ENCODE measurements around the gene ADARB2. TPM values are rescaled to one million over a fixed set of nuclear protein-coding genes. Genes with fewer than 3 reads are reported as not detected.

Gene ADARB2
- total and polyA plus RNA-seq, 5 donors from 2014 or later, result 0.27 to 2.9 (median 0.69) TPM; not detected in 1

DNA sequence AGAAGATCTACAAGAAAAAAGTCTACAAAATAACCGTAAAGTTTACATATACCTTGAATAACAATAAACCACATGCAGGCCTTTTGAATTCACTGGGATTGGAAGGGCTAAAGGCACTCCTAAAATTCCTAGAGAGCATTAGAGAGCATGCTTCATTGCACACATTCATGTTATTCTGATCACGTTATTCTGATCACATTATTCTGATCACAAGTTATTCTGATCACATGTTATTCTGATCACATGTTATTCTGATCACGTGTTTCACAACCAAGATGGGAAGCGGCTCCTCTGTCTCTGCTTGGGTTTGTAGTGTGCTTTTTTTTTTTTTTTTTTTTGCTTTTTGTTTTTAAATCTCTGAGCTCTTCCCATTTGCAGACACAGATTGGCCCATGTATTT lies 20.5 kb downstream of the ADARB2 start:
- Mint-ChIP-seq H3K27ac (no peak overlapping the region), H3K4me3 (no peak overlapping the region)
- no peak for DNase-seq

DNA sequence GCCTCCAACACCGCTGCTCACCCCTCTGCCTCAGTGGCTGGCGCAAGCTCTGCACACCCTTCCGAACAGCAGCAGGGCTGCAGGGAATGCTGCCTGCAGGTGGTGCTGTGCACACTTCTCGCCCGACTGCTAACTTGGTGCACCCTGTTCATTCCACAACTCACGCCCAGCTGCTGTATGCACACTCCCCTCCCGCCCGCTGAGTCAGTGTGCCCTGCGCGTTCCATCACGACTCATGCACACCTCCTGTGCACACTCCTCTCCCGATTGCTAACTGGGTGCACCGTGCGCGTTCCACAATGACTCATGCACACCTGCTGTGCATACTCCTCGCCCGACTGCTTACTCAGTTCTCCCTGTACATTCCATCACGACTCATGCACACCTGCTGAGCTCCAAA lies 21.5 kb downstream of the ADARB2 start:
- Mint-ChIP-seq H3K4me1 (no peaks in the 10 kb centered on the region), H3K36me3 (no peaks in the 10 kb centered on the region), H3K4me3 (no peak overlapping the region), H3K27ac (no peak overlapping the region), H3K27me3 (peaks cover 14% of the 10 kb centered on the region), H3K9me3 (peaks cover 0 to 6% (median 2%) of the 10 kb centered on the region in 7 donors)
- DNase-seq, result peak in 1 of 3 donors; percentile 1
- peak in 1 of 2 donors; percentile 20 for ATAC-seq (ENCODE audit: low read depth in 2 of 2)
- Histone ChIP-seq H3K36me3 (ENCODE audit: control insufficient read depth, insufficient read depth, low read length) (no peaks in the 10 kb centered on the region), H3K4me3 (ENCODE audit: low read depth, low read length) (no peak overlapping the region), H3K27ac (ENCODE audit: insufficient read depth, low read length, poor library complexity, severe bottlenecking) (no peak overlapping the region), H3K9me3 (ENCODE audit: control insufficient read depth in 2 of 2, low read length in 2 of 2) (no peaks in the 10 kb centered on the region), H3K4me1 (ENCODE audit: control insufficient read depth, insufficient read depth, low read length, poor library complexity, severe bottlenecking) (no peaks in the 10 kb centered on the region), H3K27me3 (ENCODE audit: control insufficient read depth, insufficient read depth, low read length) (no peaks in the 10 kb centered on the region)

More for the DNA sequence above, 20.5 kb downstream of the ADARB2 start:
- ATAC-seq (ENCODE audit: low read depth in 2 of 2), result no peak
- Histone ChIP-seq H3K4me3 (ENCODE audit: low read depth, low read length) (no peak overlapping the region), H3K27me3 (ENCODE audit: control insufficient read depth, insufficient read depth, low read length) (no peaks in the 10 kb centered on the region), H3K9me3 (ENCODE audit: control insufficient read depth in 2 of 2, low read length in 2 of 2) (no peaks in the 10 kb centered on the region), H3K4me1 (ENCODE audit: control insufficient read depth, insufficient read depth, low read length, poor library complexity, severe bottlenecking) (no peaks in the 10 kb centered on the region), H3K36me3 (ENCODE audit: control insufficient read depth, insufficient read depth, low read length) (no peaks in the 10 kb centered on the region), H3K27ac (ENCODE audit: insufficient read depth, low read length, poor library complexity, severe bottlenecking) (no peak overlapping the region)
- H3K4me1 Mint-ChIP-seq, result no peaks in the 10 kb centered on the region
- no peaks in the 10 kb centered on the region for H3K36me3 Mint-ChIP-seq
- H3K9me3 Mint-ChIP-seq, result peaks cover 0 to 6% (median 2%) of the 10 kb centered on the region in 7 donors
- H3K27me3 Mint-ChIP-seq, result peaks cover 14% of the 10 kb centered on the region

DNA sequence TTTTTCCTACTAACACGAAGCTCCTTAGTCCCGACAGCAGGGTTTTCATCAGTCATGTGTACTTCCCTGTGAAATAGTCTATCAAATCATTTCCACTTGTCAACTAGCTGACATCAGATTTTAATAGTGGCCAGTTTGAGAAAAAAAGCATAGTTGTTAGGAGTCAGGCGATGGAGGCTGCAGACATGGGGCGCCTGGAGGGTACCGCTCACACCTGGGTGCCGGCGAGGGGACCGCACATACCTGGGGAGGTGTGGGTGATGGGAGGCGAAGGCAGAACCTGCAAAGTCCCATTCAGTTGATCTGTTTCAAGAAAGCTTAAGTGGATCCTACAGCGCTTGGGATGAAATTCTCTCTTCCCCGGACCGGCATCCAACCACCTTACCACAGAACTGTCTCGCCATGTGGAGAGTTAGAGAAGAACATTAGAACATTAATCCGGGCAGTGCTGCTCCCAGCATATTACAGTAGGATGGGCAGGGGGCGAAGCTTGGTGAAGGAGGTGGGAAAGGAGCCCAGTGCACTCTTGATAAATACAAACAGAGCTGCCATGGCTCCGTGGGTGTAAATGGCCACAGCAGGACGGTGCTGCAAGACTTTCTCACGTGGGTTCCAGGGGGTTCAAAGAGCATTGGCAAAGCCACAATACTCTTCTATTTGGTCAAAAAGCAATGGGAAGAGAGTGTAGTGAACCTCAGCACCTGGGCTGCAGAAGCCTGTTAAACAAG lies 24.2 kb downstream of the ADARB2 start:
- DNase-seq (no peak), ATAC-seq (ENCODE audit: low read depth in 2 of 2) (no peak)
- H3K9me3 ChIP-seq (ENCODE audit: control insufficient read depth in 2 of 2, low read length in 2 of 2), result no peaks in the 10 kb centered on the region
- H3K4me1 ChIP-seq (ENCODE audit: control insufficient read depth, insufficient read depth, low read length, poor library complexity, severe bottlenecking), result no peaks in the 10 kb centered on the region
- H3K4me3 ChIP-seq (ENCODE audit: low read depth, low read length), result no peak overlapping the region
- Mint-ChIP-seq H3K27me3 (peaks cover 8% of the 10 kb centered on the region), H3K27ac (no peak overlapping the region), H3K36me3 (no peaks in the 10 kb centered on the region), H3K4me3 (no peak overlapping the region), H3K4me1 (no peaks in the 10 kb centered on the region), H3K9me3 (peaks cover 0 to 7% (median 2%) of the 10 kb centered on the region in 7 donors)
- no peak overlapping the region for H3K27ac ChIP-seq (ENCODE audit: insufficient read depth, low read length, poor library complexity, severe bottlenecking)
- H3K27me3 ChIP-seq (ENCODE audit: control insufficient read depth, insufficient read depth, low read length), result peaks cover 3% of the 10 kb centered on the region
- H3K36me3 ChIP-seq (ENCODE audit: control insufficient read depth, insufficient read depth, low read length), result no peaks in the 10 kb centered on the region

DNA sequence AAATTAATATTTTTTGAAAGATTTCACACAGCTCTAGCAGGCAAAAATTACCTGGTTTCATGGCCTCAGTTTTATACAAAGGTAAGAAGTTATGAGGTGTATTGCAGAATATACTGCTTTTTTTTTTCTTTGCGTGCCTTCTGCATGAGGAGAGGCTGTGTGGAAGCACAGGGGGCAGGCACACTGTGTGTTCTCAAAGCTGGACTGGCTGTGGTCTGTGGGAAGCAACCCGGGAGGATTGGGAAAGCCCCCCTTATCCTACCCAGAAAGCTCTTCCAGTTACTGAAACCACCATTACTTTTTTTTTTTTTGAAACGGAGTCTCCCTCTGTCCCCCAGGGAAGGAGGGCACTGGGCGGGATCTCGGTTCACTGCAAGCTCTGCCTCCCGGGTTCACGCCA lies 25.0 kb downstream of the ADARB2 start:
- no peak for ATAC-seq (ENCODE audit: low read depth in 2 of 2)

DNA sequence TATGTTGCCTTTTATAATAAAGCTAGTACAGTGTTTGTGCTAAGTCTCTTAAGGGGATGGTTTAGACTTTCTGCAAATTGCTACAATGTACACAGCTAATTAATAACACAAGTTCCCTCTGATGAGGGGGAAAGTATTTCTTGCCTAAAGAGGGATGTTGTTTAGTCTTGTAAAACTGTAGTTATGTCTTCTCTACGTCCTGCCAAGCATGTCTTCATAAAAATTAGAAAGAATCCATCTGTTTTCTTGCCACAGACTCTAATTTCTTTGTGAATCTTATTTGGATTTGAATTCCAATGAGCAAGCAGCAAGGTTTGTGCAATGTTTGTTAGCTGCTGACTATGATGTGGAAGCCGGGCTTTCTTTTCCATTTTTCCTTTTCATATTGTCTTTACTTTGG lies 28.2 kb downstream of the ADARB2 start:
- Mint-ChIP-seq H3K4me1 (peaks cover 0 to 19% (median 3%) of the 10 kb centered on the region in 4 donors), H3K27me3 (no peaks in the 10 kb centered on the region), H3K27ac (no peak overlapping the region), H3K36me3 (no peaks in the 10 kb centered on the region), H3K4me3 (no peak overlapping the region), H3K9me3 (peaks cover 0 to 22% (median 5%) of the 10 kb centered on the region in 7 donors)
- Histone ChIP-seq H3K27ac (ENCODE audit: insufficient read depth, low read length, poor library complexity, severe bottlenecking) (no peak overlapping the region), H3K36me3 (ENCODE audit: control insufficient read depth, insufficient read depth, low read length) (no peaks in the 10 kb centered on the region), H3K4me1 (ENCODE audit: control insufficient read depth, insufficient read depth, low read length, poor library complexity, severe bottlenecking) (peaks cover 12% of the 10 kb centered on the region), H3K4me3 (ENCODE audit: low read depth, low read length) (no peak overlapping the region), H3K27me3 (ENCODE audit: control insufficient read depth, insufficient read depth, low read length) (peaks cover 3% of the 10 kb centered on the region), H3K9me3 (ENCODE audit: control insufficient read depth in 2 of 2, low read length in 2 of 2) (peaks cover 0 to 15% of the 10 kb centered on the region in 2 experiments)
- DNase-seq (no peak), ATAC-seq (ENCODE audit: low read depth in 2 of 2) (no peak)

More for the DNA sequence above, 25.0 kb downstream of the ADARB2 start:
- Mint-ChIP-seq H3K27ac (no peak overlapping the region), H3K27me3 (peaks cover 3% of the 10 kb centered on the region), H3K9me3 (peaks cover 0 to 15% (median 3%) of the 10 kb centered on the region in 7 donors), H3K36me3 (no peaks in the 10 kb centered on the region), H3K4me3 (no peak overlapping the region), H3K4me1 (peaks cover 0 to 4% (median under 1%) of the 10 kb centered on the region in 4 donors)
- no peak for DNase-seq
- Histone ChIP-seq H3K27me3 (ENCODE audit: control insufficient read depth, insufficient read depth, low read length) (peaks cover 3% of the 10 kb centered on the region), H3K9me3 (ENCODE audit: control insufficient read depth in 2 of 2, low read length in 2 of 2) (peaks cover 0 to 3% of the 10 kb centered on the region in 2 experiments), H3K27ac (ENCODE audit: insufficient read depth, low read length, poor library complexity, severe bottlenecking) (no peak overlapping the region), H3K36me3 (ENCODE audit: control insufficient read depth, insufficient read depth, low read length) (no peaks in the 10 kb centered on the region), H3K4me3 (ENCODE audit: low read depth, low read length) (no peak overlapping the region), H3K4me1 (ENCODE audit: control insufficient read depth, insufficient read depth, low read length, poor library complexity, severe bottlenecking) (no peaks in the 10 kb centered on the region)

DNA sequence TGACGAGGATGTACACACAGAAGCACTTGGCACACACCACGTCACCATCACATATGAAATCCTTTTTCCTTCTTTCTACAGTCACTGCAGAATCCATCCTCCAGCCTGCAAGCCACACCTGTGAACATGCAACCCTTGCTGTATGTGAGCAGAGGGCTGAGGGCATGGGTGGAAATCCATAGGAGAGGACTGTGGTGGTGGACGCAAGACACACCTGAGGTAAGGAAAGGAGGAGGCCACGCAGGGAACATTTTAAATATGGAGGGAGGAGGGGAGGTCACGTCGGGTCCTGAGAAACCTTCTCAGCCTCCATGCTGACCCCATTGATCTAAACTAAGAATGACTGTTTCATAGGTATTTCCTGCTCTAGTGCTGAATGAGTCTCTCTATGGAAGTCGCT lies 28.6 kb downstream of the ADARB2 start:
- peaks cover 3% of the 10 kb centered on the region for H3K27me3 ChIP-seq (ENCODE audit: control insufficient read depth, insufficient read depth, low read length)
- no peaks in the 10 kb centered on the region for H3K27me3 Mint-ChIP-seq
- no peak for ATAC-seq (ENCODE audit: low read depth in 2 of 2)

DNA sequence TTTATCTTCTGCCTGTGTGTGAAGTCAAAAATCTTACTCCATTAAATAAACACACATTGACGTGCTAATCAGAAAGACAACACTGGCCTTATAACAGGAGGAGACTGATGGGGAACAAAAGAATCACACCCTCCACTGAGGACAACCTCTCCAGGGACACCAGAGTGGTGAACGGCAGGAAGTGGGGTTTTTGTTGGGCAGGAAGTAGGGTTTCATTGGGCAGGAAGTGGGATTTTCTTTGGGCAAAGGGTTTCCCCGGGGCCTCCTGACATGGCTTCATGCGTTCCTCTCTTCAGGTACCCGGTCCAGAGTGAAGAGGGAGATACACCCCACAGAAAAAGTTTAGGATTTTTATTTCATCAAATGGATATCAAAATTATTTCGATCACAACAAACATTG lies 30.6 kb downstream of the ADARB2 start:
- ATAC-seq (ENCODE audit: low read depth in 2 of 2) (peak in 1 of 2 donors; percentile 65), DNase-seq (peak in 2 of 3 donors; percentile 5 to 36)
- no peaks in the 10 kb centered on the region for H3K36me3 Mint-ChIP-seq
- H3K27me3 Mint-ChIP-seq, result peaks cover 4% of the 10 kb centered on the region
- peak overlapping the region; percentile 25 for H3K27ac ChIP-seq (ENCODE audit: insufficient read depth, low read length, poor library complexity, severe bottlenecking)
- no peaks in the 10 kb centered on the region for H3K36me3 ChIP-seq (ENCODE audit: control insufficient read depth, insufficient read depth, low read length)
- no peak overlapping the region for H3K4me3 ChIP-seq (ENCODE audit: low read depth, low read length)
- peaks cover 0 to 25% (median 15%) of the 10 kb centered on the region in 7 donors for H3K9me3 Mint-ChIP-seq
- peaks cover 0 to 19% (median 3%) of the 10 kb centered on the region in 4 donors for H3K4me1 Mint-ChIP-seq
- H3K9me3 ChIP-seq (ENCODE audit: control insufficient read depth in 2 of 2, low read length in 2 of 2), result peaks cover 0 to 15% of the 10 kb centered on the region in 2 experiments
- H3K4me1 ChIP-seq (ENCODE audit: control insufficient read depth, insufficient read depth, low read length, poor library complexity, severe bottlenecking), result peaks cover 12% of the 10 kb centered on the region
- peak overlapping the region in 1 of 3 donors; percentile 62 for H3K27ac Mint-ChIP-seq
- no peak overlapping the region for H3K4me3 Mint-ChIP-seq
- H3K27me3 ChIP-seq (ENCODE audit: control insufficient read depth, insufficient read depth, low read length), result peaks cover 3% of the 10 kb centered on the region

More for the DNA sequence above, 28.6 kb downstream of the ADARB2 start:
- Histone ChIP-seq H3K27ac (ENCODE audit: insufficient read depth, low read length, poor library complexity, severe bottlenecking) (no peak overlapping the region), H3K4me3 (ENCODE audit: low read depth, low read length) (no peak overlapping the region), H3K4me1 (ENCODE audit: control insufficient read depth, insufficient read depth, low read length, poor library complexity, severe bottlenecking) (peaks cover 12% of the 10 kb centered on the region), H3K9me3 (ENCODE audit: control insufficient read depth in 2 of 2, low read length in 2 of 2) (peaks cover 0 to 15% of the 10 kb centered on the region in 2 experiments), H3K36me3 (ENCODE audit: control insufficient read depth, insufficient read depth, low read length) (no peaks in the 10 kb centered on the region)
- no peak overlapping the region for H3K27ac Mint-ChIP-seq
- H3K36me3 Mint-ChIP-seq, result no peaks in the 10 kb centered on the region
- no peak overlapping the region for H3K4me3 Mint-ChIP-seq
- no peak for DNase-seq
- peaks cover 0 to 22% (median 5%) of the 10 kb centered on the region in 7 donors for H3K9me3 Mint-ChIP-seq
- H3K4me1 Mint-ChIP-seq, result peaks cover 0 to 19% (median 3%) of the 10 kb centered on the region in 4 donors
